T47D (cell line): ENCODE data around the gene CHAT.

Experiments
- DNase-seq, 2 experiments: peaks; one replicate each; pipeline versions ENCODE4 v3.0.0 to v3.0.0-alpha.2; 2011 to 2012; ENCODE audit warnings: low read depth in 1 of 2, low spot score in 1 of 2
- JUND ChIP-seq: IDR thresholded peaks from 2 replicates; pipeline ENCODE4 v1.6.1; 2012; ENCODE audit warnings: low read depth
- in situ Hi-C: cut with HindIII; loops from 2 replicates; pipeline ENCODE4 v1.10.0; 2016; ENCODE audit warnings: low sequenced_read_pairs, low pct_unique_long_range_greater_than_20kb

The CHAT gene

GRCh38 chr10:49613882-49614241, at the start of gene CHAT:
TSS of gene CHAT (plus strand) at chr10:49614037. CDS start at chr10:49614190, 153 bp downstream.
- DNase-seq, result no peak
- in situ Hi-C loops, result no loop called here
- TF ChIP-seq JUND, result no peak

GRCh38 chr10:49564461-49565009, 49.3 kb upstream of the CHAT start:
- TF ChIP-seq JUND, result no peak
- DNase-seq, result no peak
- in situ Hi-C loops, result no loop called here

GRCh38 chr10:49567810-49568209, 46.0 kb upstream of the CHAT start:
- in situ Hi-C loops, result no loop called here

GRCh38 chr10:49568235-49568634, 45.6 kb upstream of the CHAT start:
- in situ Hi-C loops, result no loop called here
- DNase-seq, result no peak
- TF ChIP-seq JUND, result no peak

More at GRCh38 chr10:49567810-49568209, 46.0 kb upstream of the CHAT start:
- DNase-seq, result no peak
- TF ChIP-seq JUND, result no peak

- no peak for TF ChIP-seq JUND
- in situ Hi-C loops, result no loop called here
- DNase-seq, result no peak
Measured at GRCh38 chr10:49569031-49569631, 44.7 kb upstream of the CHAT start.

GRCh38 chr10:49571388-49571787, 42.4 kb upstream of the CHAT start:
- in situ Hi-C loops, result no loop called here
- DNase-seq, result no peak
- TF ChIP-seq JUND, result no peak

GRCh38 chr10:49572594-49573114, 41.2 kb upstream of the CHAT start:
- no peak for TF ChIP-seq JUND
- in situ Hi-C loops, result no loop called here
- no peak for DNase-seq

- DNase-seq, result no peak
- in situ Hi-C loops, result no loop called here
- no peak for TF ChIP-seq JUND
Measured at GRCh38 chr10:49575489-49576072, 38.3 kb upstream of the CHAT start.

- DNase-seq, result no peak
- in situ Hi-C loops, result no loop called here
- TF ChIP-seq JUND, result no peak
Measured at GRCh38 chr10:49577182-49577925, 36.5 kb upstream of the CHAT start.

- TF ChIP-seq JUND, result no peak
- in situ Hi-C loops, result no loop called here
- no peak for DNase-seq
Measured at GRCh38 chr10:49578392-49578791, 35.4 kb upstream of the CHAT start.

- in situ Hi-C loops, result no loop called here
- DNase-seq, result no peak
- no peak for TF ChIP-seq JUND
Measured at GRCh38 chr10:49579621-49580020, 34.2 kb upstream of the CHAT start.

GRCh38 chr10:49585387-49585786, 28.4 kb upstream of the CHAT start:
- no peak for TF ChIP-seq JUND
- in situ Hi-C loops, result no loop called here

GRCh38 chr10:49587981-49588380, 25.9 kb upstream of the CHAT start:
- TF ChIP-seq JUND, result no peak
- no peak for DNase-seq
- in situ Hi-C loops, result no loop called here

More at GRCh38 chr10:49585387-49585786, 28.4 kb upstream of the CHAT start:
- no peak for DNase-seq
